Nephron progenitor cell (in vitro differentiated cells): Measurements from ENCODE around the gene UBXN2A.

ENCODE experiments used
- DNase-seq: peaks from one replicate; pipeline ENCODE4 v3.0.0; 2021
- H3K27ac Mint-ChIP-seq: 2 replicates; pipeline ENCODE4 v1.8.0; 2021; ENCODE audit warnings: mild to moderate bottlenecking, moderate library complexity, mixed read lengths
- H3K27me3 Mint-ChIP-seq: 2 replicates; pipeline ENCODE4 v1.8.0; 2021; ENCODE audit warnings: mild to moderate bottlenecking, low read depth, mixed read lengths; ENCODE audit not compliant: poor library complexity
- H3K36me3 Mint-ChIP-seq: 2 replicates; pipeline ENCODE4 v1.8.0; 2021; ENCODE audit warnings: low read depth, mixed read lengths
- H3K4me1 Mint-ChIP-seq: 2 replicates; pipeline ENCODE4 v1.8.0; 2021; ENCODE audit warnings: mixed read lengths
- H3K4me3 Mint-ChIP-seq: 2 replicates; pipeline ENCODE4 v1.8.0; 2021; ENCODE audit warnings: mild to moderate bottlenecking, moderate library complexity, mixed read lengths
- H3K9me3 Mint-ChIP-seq: 2 replicates; pipeline ENCODE4 v1.8.0; 2021; ENCODE audit warnings: mild to moderate bottlenecking, moderate library complexity, mixed read lengths
- TF ChIP-seq, protein P1 (sequence below): fragments of 200-600 bp; sonication (generic); IDR thresholded peaks from 2 replicates; pipeline ENCODE4 v1.5.0; 2021; ENCODE audit warnings: antibody characterized with exemption

UBXN2A gene

DNA sequence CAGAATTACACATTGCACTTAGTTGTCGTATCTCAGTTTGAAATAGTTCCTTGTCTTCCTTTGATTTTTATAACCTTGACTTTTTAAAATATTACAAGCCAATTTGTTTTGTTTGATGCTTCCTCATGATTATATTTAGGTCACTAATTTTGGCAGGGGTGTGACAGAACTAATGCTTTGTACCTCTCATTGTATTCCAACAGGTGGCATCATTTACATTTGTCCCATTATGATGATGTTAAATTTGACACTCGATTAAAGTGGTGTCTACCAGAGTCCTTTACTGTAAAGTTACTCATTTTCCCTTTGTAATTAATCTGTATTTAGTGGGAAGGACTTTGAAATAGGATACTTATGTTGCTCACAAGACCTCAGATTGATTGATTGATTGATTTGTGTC, 48.1 kb downstream of the UBXN2A start:
- TF ChIP-seq, protein P1, sequence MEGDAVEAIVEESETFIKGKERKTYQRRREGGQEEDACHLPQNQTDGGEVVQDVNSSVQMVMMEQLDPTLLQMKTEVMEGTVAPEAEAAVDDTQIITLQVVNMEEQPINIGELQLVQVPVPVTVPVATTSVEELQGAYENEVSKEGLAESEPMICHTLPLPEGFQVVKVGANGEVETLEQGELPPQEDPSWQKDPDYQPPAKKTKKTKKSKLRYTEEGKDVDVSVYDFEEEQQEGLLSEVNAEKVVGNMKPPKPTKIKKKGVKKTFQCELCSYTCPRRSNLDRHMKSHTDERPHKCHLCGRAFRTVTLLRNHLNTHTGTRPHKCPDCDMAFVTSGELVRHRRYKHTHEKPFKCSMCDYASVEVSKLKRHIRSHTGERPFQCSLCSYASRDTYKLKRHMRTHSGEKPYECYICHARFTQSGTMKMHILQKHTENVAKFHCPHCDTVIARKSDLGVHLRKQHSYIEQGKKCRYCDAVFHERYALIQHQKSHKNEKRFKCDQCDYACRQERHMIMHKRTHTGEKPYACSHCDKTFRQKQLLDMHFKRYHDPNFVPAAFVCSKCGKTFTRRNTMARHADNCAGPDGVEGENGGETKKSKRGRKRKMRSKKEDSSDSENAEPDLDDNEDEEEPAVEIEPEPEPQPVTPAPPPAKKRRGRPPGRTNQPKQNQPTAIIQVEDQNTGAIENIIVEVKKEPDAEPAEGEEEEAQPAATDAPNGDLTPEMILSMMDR = no peak
- no peak overlapping the region for H3K4me3 Mint-ChIP-seq

DNA sequence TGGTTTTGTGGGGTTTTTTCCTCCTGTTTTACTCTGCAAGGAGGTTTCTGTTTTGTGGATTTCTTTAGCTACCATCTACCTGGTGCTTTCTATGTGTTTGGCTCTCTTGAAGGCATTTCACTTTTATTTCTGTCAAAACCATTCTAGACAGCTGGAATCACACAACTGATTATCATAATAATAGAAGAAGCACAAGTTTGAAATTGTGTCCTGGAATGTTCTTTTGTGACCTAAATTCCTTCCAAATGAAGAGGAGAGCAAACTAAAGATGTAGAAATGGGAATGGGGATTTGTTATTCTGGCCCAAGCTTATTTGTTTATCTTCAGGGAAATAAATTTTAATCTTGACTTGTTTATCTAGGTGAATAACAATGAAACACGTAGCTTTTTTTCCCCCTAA, 52.7 kb downstream of the UBXN2A start:
- DNase-seq = no peak
- H3K4me1 Mint-ChIP-seq = no peaks in the 10 kb centered on the region
- peaks cover 39% of the 10 kb centered on the region for H3K36me3 Mint-ChIP-seq
- H3K4me3 Mint-ChIP-seq = no peak overlapping the region
- H3K27me3 Mint-ChIP-seq = no peaks in the 10 kb centered on the region
- no peaks in the 10 kb centered on the region for H3K9me3 Mint-ChIP-seq
- TF ChIP-seq, protein P1 = no peak
- peak overlapping the region; percentile 38 for H3K27ac Mint-ChIP-seq

More for the DNA sequence above, 48.1 kb downstream of the UBXN2A start:
- Mint-ChIP-seq H3K4me1 (no peaks in the 10 kb centered on the region), H3K27ac (no peak overlapping the region), H3K36me3 (peaks cover 46% of the 10 kb centered on the region), H3K27me3 (no peaks in the 10 kb centered on the region), H3K9me3 (no peaks in the 10 kb centered on the region)
- DNase-seq = no peak

DNA sequence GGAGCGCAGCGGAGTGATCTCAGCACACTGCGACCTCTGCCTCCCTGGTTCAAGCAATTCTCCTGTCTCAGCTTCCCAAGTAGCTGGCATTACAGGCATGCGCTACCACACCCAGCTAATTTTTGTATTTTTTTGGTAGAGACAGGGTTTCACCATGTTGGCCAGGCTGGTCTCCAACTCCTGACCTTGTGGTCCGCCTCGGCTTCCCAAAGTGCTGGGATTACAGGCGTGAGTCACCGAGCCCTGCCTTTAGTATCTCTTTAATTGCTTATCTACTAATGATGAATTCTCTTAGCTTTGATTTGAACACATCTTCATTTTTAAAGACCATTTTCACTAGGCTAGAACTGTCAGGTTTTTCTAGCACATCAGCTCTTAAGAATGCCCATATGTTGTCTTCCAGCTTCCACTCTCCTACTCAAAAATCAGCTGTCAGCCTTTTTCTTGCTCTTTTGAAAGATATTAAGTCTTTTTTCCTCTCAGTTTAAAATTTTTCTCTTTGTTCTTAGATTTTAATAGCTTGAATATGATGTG, 53.5 kb downstream of the UBXN2A start:
- no peak for DNase-seq
- TF ChIP-seq, protein P1 = no peak
- H3K27ac Mint-ChIP-seq = peak overlapping the region; percentile 66
- H3K9me3 Mint-ChIP-seq = no peaks in the 10 kb centered on the region
- H3K4me3 Mint-ChIP-seq = no peak overlapping the region
- H3K27me3 Mint-ChIP-seq = no peaks in the 10 kb centered on the region
- peaks cover 39% of the 10 kb centered on the region for H3K36me3 Mint-ChIP-seq
- H3K4me1 Mint-ChIP-seq = no peaks in the 10 kb centered on the region

- no peak overlapping the region for H3K27ac Mint-ChIP-seq
- H3K27me3 Mint-ChIP-seq = no peaks in the 10 kb centered on the region
- TF ChIP-seq, protein P1 = no peak
- no peaks in the 10 kb centered on the region for H3K9me3 Mint-ChIP-seq
- H3K4me1 Mint-ChIP-seq = no peaks in the 10 kb centered on the region
- no peak overlapping the region for H3K4me3 Mint-ChIP-seq
- no peak for DNase-seq
- H3K36me3 Mint-ChIP-seq = peaks cover 42% of the 10 kb centered on the region
Measured at GRCh38 chr2:23994567-23994966, 54.3 kb downstream of the UBXN2A start.

DNA sequence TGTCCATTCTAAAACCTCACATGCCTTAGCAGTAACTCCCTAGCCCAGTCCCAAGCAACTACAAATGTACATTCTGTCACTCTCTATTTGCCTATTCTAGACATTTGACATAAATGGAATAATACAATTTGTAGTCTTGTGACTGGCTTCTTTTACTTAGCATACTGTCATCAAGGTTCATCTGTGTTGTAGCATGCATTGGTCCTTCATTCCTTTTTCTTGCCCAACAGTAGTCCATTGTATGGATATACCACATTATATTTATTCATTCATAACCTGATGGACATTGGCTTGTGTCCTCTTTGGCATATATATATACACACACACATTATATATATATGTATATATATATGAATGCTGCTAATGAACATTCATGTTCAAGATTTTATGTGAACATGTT, 67.4 kb downstream of the UBXN2A start:
- Mint-ChIP-seq H3K36me3 (peaks cover 2% of the 10 kb centered on the region), H3K4me1 (peaks cover 10% of the 10 kb centered on the region), H3K9me3 (peaks cover 3% of the 10 kb centered on the region), H3K27ac (no peak overlapping the region), H3K27me3 (peaks cover 50% of the 10 kb centered on the region), H3K4me3 (no peak overlapping the region)
- TF ChIP-seq, protein P1 = no peak
- no peak for DNase-seq

- H3K36me3 Mint-ChIP-seq = peaks cover 4% of the 10 kb centered on the region
- TF ChIP-seq, protein P1 = no peak
- H3K9me3 Mint-ChIP-seq = peaks cover 3% of the 10 kb centered on the region
- H3K4me3 Mint-ChIP-seq = peak overlapping the region; percentile 65
- H3K27ac Mint-ChIP-seq = no peak overlapping the region
- no peak for DNase-seq
- H3K27me3 Mint-ChIP-seq = peaks cover 50% of the 10 kb centered on the region
- H3K4me1 Mint-ChIP-seq = peaks cover 10% of the 10 kb centered on the region
Measured at GRCh38 chr2:24008672-24009366, 68.6 kb downstream of the UBXN2A start.
